ENCODE results near the gene SPC25. TPM values are rescaled to one million over a fixed set of nuclear protein-coding genes. Genes with fewer than 3 reads are reported as not detected.
A peak's percentile ranks its signal among the peaks of the same experiment; 100 is the strongest.

Gene SPC25
- total and polyA plus RNA-seq, 2 of the 13 experiments (the other 11 are each of a cell fraction or from before 2014, with no cell fraction given): 11.3 to 26.5 TPM

GRCh38 chr2:168890006-168890782, at the start of gene SPC25 (continued):
- no peak for TF ChIP-seq MLXIP (CRISPR knock-in tag; IDR thresholded peaks at IDR 0.05; ENCODE audit: borderline replicate concordance)
- peak; percentile 94 for TF ChIP-seq SIN3B (IDR thresholded peaks at IDR 0.05; ENCODE audit: low read length)
- TF ChIP-seq EHMT2 (IDR thresholded peaks at IDR 0.05; ENCODE audit: borderline replicate concordance, low read depth, low read length): no peak
- TF ChIP-seq, protein P1, sequence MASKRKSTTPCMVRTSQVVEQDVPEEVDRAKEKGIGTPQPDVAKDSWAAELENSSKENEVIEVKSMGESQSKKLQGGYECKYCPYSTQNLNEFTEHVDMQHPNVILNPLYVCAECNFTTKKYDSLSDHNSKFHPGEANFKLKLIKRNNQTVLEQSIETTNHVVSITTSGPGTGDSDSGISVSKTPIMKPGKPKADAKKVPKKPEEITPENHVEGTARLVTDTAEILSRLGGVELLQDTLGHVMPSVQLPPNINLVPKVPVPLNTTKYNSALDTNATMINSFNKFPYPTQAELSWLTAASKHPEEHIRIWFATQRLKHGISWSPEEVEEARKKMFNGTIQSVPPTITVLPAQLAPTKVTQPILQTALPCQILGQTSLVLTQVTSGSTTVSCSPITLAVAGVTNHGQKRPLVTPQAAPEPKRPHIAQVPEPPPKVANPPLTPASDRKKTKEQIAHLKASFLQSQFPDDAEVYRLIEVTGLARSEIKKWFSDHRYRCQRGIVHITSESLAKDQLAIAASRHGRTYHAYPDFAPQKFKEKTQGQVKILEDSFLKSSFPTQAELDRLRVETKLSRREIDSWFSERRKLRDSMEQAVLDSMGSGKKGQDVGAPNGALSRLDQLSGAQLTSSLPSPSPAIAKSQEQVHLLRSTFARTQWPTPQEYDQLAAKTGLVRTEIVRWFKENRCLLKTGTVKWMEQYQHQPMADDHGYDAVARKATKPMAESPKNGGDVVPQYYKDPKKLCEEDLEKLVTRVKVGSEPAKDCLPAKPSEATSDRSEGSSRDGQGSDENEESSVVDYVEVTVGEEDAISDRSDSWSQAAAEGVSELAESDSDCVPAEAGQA (IDR thresholded peaks at IDR 0.05; ENCODE audit: low read depth): peak; percentile 77; the same call in 1 of the 2 replicates
- TF ChIP-seq, protein P1 (CRISPR knock-in tag; IDR thresholded peaks at IDR 0.05; ENCODE audit: borderline replicate concordance): 0 out of 2 replicates have a peak, but pooled peaks have one; percentile 31
- no peak for TF ChIP-seq SOX13 (IDR thresholded peaks at IDR 0.05)
- TF ChIP-seq SOX13 (CRISPR knock-in tag; conservative IDR thresholded peaks at IDR 0.05 in 1 of 2, IDR thresholded peaks at IDR 0.05 in 1 of 2): no peak
- peak; percentile 74 for TF ChIP-seq CREB1 (IDR thresholded peaks at IDR 0.05)
- peak; percentile 91 for TF ChIP-seq CREB1 (CRISPR knock-in tag; IDR thresholded peaks at IDR 0.05)
- TF ChIP-seq CHD2 (IDR thresholded peaks at IDR 0.05; ENCODE audit: low read depth, low read length): peak; percentile 95
- TF ChIP-seq ZKSCAN8 (CRISPR knock-in tag; IDR thresholded peaks at IDR 0.05; ENCODE audit: borderline replicate concordance): 0 out of 2 replicates have a peak, but pooled peaks have one; percentile 13
- TF ChIP-seq CAMTA2 (CRISPR knock-in tag; IDR thresholded peaks at IDR 0.05; ENCODE audit: borderline replicate concordance): no peak
- no peak for TF ChIP-seq ZNF251 (CRISPR knock-in tag; IDR thresholded peaks at IDR 0.05)
- TF ChIP-seq ZNF282 (IDR thresholded peaks at IDR 0.05; ENCODE audit: partially characterized antibody): no peak
- no peak for TF ChIP-seq CEBPZ (IDR thresholded peaks at IDR 0.05; ENCODE audit: low read length)
- TF ChIP-seq KLF9 (CRISPR knock-in tag; IDR thresholded peaks at IDR 0.05; ENCODE audit: low read depth): no peak
- no peak for TF ChIP-seq ARNTL (CRISPR knock-in tag; IDR thresholded peaks at IDR 0.05)
- no peak for TF ChIP-seq ZFP82 (CRISPR knock-in tag; IDR thresholded peaks at IDR 0.05; ENCODE audit: borderline replicate concordance)

Data from HepG2 (cell line).